Hepatocyte (in vitro differentiated cells): ENCODE data around the gene EFCAB6.

ENCODE experiments used
- EZH2 ChIP-seq: fragments of 200-600 bp; sonication (generic); IDR thresholded peaks from 2 replicates; pipeline ENCODE4 v1.6.1; 2016; ENCODE audit warnings: antibody characterized with exemption, mild to moderate bottlenecking, borderline replicate concordance
- EZH2phosphoT487 ChIP-seq: fragments of 200-600 bp; sonication (generic); IDR thresholded peaks from one replicate; pipeline ENCODE4 v1.6.1; 2018; ENCODE audit warnings: antibody characterized with exemption, mild to moderate bottlenecking, low read depth, moderate library complexity; ENCODE audit not compliant: unreplicated experiment, severe bottlenecking
- TF ChIP-seq, protein P1 (sequence below): fragments of 200-600 bp; sonication (generic); IDR thresholded peaks from 2 replicates; pipeline ENCODE4 v1.5.1; 2016; ENCODE audit warnings: antibody characterized with exemption, mild to moderate bottlenecking; ENCODE audit not compliant: poor library complexity

DNA sequence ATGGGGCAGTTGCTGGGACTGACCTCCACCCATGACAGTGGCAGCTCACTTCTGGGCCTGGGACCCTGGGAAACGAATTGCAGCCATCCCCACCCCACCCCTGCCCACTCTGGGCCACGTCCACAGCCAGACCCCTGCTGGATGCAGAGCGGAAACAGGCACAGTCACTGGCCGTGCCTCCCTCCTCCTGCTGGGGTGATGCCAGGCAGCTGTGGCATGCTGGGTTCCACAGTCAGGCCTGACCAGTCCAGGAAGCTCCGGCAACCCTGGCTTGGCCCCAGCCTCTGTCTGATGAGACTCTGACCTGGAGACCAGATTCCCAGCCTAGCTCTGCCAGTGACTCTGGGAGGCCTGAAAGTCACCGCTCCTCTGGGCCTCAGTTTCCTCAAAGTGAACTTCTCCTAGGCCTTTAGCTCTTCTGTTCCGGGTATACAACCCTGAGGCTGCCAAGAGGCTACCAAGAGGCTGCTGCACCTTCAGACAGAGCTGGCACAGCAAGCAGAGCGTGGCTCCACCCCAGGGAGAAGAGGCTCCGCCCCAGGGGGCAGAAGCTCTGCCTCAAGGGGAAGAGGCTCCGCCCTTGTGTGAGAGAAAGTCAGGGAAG, 41.3 kb upstream of the EFCAB6 start:
- TF ChIP-seq, protein P1, sequence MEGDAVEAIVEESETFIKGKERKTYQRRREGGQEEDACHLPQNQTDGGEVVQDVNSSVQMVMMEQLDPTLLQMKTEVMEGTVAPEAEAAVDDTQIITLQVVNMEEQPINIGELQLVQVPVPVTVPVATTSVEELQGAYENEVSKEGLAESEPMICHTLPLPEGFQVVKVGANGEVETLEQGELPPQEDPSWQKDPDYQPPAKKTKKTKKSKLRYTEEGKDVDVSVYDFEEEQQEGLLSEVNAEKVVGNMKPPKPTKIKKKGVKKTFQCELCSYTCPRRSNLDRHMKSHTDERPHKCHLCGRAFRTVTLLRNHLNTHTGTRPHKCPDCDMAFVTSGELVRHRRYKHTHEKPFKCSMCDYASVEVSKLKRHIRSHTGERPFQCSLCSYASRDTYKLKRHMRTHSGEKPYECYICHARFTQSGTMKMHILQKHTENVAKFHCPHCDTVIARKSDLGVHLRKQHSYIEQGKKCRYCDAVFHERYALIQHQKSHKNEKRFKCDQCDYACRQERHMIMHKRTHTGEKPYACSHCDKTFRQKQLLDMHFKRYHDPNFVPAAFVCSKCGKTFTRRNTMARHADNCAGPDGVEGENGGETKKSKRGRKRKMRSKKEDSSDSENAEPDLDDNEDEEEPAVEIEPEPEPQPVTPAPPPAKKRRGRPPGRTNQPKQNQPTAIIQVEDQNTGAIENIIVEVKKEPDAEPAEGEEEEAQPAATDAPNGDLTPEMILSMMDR = no peak
- TF ChIP-seq EZH2phosphoT487 (no peak), EZH2 (no peak)
